Middle frontal gyrus (tissue), 1 donor: ENCODE data around the gene C6orf15.

ENCODE experiments used
- DNase-seq: peaks from one replicate; pipeline ENCODE4 v3.0.0-alpha.2; 2015; ENCODE audit warnings: low spot score; ENCODE audit errors: extremely low spot score

The C6orf15 gene

DNA sequence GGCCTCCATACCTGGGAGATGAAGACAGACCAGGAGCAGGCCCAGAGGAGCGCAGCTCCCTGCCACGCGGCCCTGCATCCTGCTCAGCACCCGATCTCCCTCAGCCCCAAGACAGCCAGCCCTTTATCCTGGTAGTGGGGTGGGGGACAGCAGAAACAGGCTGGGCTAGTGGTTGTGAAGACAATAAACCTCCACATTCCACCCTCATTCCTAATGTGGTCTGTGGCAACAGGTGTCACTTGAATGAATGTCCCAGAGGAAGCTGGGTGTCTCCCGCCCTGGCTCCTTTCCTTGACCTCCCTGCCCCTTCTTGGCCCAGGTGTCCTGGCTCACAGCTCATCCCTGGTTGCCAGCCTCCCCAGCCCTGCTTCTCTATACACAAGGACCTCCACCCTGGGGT, at the start of gene C6orf15:
TSS of gene C6orf15 (minus strand) at position 98 of the 400 bp plus-strand sequence. CDS start at position 78, 20 bp downstream.
- DNase-seq = no peak

DNA sequence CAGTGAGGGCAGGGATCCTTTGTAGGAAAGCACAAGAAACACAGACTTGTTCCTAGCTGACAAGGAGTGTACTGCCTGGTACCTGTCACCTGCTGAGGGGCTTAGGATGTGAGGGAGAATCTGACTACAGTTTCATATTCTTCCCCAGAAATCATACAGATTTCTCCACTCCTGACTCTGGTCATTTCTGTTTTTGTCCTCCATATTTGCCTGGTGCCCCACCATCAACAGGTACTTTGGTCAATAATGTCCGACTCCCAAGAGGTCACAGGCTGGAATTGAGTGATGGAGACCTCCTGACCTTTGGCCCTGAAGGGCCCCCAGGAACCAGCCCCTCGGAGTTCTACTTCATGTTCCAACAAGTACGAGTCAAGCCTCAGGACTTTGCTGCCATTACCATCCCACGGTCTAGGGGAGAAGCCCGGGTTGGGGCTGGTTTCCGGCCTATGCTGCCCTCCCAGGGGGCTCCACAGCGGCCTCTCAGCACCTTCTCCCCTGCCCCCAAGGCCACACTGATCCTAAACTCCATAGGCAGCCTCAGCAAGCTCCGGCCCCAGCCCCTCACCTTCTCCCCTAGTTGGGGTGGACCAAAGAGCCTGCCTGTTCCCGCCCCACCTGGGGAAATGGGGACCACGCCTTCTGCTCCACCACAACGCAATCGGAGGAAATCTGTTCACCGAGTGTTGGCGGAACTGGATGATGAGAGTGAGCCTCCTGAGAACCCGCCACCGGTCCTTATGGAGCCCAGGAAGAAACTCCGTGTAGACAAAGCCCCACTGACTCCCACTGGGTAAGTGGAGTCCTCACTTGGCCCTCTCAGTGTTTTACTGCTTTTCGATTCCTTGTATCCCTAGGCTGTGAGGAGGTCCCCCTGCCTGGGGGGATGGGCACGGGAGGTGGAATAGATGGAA, 49.1 kb upstream of the C6orf15 start:
- no peak for DNase-seq

DNA sequence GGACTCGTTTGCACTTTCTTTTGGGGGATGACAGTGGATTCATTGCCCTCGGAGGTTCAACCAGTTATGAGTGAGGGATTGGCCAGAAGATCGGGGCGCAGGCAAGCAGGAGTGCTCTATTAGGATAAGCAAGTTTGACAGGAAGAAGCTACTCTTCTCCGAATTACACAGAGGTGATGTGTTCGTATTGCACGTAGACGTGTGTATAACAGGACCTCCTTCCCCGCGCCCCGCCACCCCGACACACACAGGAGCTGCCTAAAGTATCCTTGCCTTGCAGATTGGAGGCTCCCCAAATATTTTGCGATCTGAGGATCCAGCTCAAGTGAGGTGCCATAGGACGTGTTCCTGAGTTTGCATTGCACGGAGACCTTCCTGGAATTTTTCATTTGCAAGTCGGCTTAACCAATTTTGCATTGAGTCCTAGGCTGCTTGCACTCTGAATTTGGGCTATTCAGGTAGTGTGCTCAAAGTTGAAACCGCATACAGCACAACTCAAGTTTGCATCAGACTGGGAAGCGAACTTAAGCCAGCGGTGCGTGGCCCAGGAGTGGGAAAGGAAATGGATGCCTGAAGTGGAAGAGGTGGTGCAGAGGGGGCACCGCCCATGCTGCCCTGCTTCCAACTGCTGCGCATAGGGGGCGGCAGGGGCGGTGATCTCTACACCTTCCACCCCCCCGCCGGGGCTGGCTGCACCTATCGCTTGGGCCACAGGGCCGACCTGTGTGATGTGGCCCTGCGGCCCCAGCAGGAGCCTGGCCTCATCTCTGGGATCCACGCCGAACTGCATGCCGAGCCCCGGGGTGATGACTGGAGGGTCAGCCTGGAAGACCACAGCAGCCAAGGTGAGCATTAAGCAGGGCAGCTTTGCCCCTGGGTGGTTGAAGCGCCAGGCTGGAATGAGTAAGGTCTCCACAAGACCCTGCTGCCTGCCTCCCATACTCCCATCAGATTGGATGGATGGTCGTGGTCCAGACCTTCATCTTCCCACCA, 46.8 kb upstream of the C6orf15 start:
- no peak for DNase-seq

DNA sequence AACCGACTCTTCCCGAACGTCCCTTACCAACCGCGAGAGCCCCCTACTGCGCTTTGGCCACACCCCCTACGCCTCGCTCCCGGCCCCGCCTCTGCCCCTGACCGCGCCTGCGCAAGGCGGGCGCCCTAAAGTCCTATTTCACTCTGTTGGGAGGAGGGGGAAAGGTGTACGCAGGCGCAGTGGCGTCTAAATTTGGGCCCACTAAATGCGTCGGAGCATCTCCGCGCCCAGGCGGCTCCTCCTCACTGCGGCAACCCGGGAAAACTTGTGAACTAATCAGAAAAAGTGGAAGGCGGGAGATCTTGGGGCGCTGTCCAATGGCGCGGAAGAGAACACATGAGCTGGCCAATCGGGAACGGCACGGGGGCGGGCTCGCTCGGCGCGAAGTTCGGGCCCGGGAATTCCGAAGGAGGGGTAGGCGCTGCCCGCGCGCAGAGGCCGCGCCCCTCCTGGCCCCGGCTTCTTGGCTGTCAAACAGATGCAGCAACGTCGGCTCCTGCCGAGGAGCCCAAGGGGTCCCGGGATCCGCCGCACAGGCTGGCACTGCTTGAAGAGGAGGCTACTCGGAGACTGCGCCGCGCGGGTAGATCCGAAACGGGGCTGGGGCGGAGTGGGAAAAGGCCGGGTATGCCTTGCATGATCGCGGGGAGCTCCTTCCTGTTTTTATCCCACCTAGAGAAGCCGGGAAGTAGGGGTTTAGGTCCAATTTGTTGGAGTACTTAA, 45.9 kb upstream of the C6orf15 start, which contains the start of gene TCF19:
TSS of gene TCF19 (plus strand) at position 450 of the 723 bp plus-strand sequence. CDS start 881 bp downstream, outside the sequence.
- DNase-seq = peak; percentile 95

DNA sequence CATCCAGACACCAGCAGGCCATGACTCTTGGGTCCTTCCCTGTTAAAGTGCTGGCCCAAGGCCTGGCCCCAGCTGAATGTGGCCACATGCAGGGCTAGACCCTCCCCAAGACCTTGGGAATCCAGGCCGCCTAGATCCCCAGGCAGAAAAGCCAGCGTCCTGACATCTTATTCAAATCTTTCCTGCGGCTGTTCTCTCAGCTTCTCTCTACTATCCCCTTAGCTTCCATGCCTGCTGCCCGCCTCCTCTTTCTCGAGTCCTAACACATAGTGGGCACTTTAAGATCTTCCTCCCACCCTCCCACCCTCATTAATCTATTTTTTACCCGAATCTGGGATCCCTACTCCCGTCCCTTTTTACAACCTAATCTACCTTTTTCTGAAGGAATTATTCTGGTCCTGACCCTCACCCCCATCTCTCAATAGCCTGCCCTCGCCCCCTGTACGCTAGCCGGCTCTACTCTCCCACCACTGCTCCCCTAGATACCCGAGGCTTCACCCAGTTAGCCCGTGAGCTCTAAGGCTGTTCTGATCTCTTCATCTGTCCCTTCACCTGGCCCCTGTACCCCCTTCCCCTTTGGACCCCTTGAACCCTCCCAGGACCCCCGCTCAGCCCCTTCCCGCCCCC, 45.3 kb upstream of the C6orf15 start, which contains the start of gene CCHCR1:
TSS of gene CCHCR1 (minus strand) at position 290 of the 627 bp plus-strand sequence. CDS start at position 88, 202 bp downstream.
- no peak for DNase-seq

DNA sequence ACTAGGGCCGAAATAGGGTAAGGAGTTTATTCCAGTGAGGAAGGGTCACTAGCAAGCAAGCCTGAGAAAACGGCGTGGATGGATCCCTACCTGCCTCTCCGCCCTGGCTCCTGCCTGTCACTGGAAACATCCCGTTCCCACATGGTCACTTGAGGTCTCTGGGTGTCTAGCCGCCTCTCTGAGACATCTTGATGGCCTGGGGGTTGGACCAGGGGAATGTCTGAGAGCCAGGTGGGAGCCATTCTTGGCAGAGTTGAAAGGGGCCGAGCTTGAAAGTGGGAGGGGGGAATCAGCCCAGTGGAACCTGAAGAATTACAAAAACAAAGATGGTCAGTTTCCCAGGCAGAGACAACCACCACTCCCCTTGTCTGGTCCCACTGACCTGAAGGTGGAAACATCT, 44.3 kb upstream of the C6orf15 start:
- no peak for DNase-seq

DNA sequence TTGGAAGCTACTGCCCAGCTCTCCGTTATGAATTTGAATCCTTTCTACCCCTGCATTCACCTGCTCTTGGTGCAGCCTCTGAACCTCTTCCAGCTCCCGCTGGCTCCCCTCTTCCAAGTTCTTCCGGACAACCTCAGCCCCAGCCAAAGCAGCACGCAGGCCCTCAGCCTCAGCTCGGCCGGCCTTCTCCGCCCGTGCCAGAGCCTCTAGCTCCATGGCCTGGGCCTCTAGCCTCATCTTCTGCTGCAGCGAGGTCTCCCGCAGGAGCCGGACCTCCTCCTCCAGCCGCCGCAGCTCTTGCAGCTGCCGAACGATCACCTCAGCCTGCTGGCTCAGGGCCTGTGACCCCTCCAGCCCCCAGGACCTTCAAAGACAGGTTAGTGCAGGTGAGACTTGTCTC, 42.1 kb upstream of the C6orf15 start:
- DNase-seq = no peak

DNA sequence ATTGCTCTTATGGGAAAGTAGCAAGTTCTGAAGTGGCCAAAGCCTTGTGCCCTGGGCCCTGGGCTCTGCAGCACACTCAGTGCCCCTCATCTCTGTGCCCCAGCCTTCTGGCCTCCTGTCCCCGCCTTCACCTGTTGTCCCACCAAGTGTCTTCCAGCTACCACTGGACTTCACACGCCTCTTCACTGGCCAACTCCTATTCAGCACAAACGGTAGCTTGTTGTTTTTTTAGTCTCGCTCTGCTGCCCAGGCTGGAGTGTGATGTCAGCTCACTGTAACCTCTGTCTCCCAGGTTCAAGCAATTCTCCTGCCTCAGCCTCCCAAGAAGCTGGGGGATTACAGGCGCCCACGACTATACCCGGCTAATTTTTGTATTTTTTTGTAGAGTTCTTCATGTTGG, 40.4 kb upstream of the C6orf15 start:
- no peak for DNase-seq

DNA sequence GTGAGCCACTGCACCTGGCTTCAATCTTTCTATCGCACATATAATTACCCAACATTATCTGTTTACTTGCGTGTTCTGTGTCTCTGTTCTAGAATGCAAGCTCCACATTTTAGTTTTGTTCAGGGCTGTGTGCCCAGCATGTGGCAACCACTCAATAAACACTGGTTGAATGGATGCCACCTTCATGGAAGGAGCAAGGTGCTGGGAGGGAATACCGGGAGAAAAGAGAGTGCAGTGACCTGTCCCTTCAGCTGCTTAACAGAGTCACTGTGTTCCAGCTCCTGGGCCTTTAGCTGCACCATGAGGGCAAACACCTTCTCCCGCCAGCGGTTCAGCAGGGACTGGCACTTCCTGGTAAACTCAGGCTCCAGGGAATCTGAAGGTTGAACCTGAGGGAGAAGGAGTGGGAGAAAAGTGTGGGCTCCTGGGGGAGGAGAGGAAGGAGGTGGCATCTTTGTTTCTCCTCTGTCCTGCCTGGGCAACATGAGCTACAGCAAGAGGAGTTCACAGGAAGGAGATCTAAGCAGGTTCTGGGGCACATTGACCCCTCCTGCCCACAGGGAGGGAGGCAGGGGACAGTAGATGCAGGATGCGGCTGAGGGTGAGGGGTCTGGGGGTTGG, 37.6 kb upstream of the C6orf15 start:
- no peak for DNase-seq

DNA sequence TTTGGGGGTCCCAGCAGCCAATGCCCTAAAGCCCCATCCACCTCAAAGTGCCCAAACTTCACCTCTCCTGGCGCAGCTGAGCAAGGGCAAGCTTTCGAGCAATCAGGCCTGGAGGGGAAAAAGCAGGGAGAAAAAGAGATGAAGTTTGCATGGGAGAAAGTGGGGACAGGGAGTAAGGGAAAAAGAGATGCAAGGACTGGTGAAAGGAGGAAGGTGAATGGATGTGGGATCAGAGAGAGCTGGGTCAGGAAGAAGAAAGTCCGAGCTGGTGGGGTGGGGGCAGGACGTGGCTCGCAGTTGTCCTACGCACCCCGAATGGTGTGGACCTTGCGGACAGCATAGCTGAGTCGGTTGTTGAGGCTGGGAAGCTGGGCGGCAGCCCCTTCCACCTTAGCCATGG, 33.0 kb upstream of the C6orf15 start:
- no peak for DNase-seq

DNA sequence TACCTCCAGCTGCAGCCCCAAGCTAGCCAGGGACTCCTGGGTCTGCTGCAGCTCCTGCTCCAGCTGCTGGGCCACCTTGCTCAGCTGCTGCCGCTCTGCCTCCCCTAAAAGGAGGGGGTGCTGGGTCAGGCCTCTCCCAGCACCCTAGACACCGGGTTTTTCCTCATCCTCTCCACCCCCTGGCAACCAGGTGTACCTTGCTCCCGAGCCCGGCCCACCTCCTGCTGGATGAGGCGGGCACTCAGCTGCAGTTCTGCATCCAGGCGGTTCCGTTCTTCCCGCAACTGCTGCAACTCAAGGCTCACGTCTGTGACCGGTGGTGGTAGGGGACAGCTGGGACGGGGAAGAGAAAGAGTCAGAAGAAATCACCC, 32.6 kb upstream of the C6orf15 start:
- no peak for DNase-seq

DNA sequence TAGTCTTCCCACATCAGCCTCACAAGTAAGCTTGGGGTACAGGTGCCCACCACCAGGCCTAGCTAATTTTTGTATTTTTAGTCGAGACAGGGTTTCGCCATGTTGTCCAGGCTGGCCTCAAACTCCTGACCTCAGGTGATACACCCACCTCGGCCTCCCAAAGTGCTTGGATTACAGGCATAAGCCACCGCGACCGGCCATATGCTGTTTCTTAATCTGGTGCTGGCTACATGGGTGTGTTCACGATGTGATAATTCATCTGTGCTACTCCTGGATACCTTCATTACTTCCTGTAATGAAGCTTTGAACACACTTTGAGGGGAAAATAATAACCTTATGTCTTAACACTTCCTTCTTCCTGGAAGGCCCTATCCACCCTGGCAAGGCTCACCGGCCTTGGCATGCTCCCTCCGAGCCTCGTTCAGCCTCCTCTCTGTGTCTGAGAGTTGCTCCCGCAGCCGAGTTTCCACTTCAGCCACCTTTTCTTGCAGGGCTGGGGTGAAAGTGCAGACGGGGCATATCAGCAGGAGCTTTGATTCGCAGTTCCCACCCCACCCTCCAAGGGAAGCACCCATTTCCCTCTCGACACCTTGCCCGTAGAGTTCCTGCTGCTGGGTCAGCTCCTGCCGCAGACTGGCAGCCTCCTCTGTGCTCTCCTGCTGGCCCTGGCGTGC, 32.1 kb upstream of the C6orf15 start:
- no peak for DNase-seq

DNA sequence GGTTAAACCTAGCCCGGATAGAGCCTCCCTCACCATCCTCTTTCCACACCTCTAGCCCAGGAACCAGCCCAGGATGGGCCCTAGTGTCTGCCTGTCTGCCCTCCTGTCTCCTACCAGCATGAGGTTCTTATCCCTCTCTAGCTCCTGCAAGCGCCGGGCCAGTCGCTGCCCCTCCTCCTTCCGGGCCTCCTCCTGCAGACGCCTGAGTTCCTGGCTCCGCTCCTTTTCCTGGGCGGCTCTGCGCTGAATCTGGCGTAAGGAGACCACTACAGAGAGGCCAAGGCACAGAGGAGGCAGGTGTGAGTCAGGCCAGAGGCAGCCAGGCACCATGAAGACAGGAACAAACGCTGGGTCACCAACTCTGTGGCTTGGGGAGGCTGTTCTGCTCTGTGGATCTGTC, 30.8 kb upstream of the C6orf15 start:
- DNase-seq = no peak

DNA sequence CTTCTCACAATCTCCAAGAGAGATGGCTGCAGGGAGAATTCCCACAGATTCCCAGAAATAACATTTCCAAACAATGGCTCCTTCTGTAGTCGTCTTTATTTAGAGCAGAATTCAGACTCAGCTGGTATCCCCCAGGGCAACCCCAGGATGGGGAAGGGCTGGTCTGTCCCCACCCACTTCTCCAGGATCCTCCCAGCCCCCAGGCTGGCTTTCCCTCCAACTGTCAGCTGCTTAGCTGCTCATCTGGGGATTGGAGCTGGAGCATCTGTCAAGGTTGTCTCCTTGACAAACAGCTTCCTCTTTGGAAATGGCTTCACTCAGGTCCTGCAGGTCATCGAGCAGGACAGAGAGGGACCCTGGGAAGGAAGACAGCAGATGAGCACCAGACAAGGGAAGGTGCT, 30.0 kb upstream of the C6orf15 start:
- DNase-seq = no peak

DNA sequence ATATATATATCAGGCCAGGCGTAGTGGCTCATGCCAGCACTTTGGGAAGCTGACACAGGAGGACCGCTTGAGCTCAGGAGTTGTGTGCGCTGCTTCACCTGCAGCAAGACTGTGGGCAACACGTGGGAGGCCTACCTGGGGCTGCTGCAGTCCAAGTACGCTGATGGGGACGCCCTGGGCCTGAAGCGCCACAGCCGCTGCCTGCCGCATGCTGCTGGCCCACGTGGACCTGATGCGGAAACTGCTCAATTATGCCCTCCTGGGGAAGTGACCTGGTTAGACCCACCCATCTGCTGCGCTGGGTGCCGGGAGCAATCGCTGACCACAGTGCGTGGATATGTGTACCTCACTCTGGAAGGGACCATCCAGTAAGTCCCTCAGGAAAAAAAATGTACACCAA, 28.3 kb upstream of the C6orf15 start:
- DNase-seq = no peak

DNA sequence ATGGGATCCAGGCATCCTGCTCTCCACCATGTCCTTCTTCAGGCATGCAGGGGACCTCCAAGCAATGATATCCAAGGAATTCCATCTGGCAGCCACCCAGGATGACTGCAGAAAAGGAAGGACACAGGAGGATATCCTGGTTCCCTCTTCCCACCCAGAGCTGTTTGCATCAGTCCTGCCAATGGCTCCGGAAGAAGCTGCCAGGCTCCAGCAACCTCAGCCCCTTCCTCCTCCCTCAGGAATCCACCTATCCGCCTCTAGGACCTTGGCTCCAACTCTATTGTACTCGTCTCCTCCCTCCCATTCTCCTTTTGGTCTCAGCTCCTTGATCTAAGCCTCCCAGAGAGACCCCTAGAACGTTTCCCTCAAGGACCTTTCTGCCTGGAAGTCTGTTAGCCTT, 27.2 kb upstream of the C6orf15 start:
- no peak for DNase-seq

DNA sequence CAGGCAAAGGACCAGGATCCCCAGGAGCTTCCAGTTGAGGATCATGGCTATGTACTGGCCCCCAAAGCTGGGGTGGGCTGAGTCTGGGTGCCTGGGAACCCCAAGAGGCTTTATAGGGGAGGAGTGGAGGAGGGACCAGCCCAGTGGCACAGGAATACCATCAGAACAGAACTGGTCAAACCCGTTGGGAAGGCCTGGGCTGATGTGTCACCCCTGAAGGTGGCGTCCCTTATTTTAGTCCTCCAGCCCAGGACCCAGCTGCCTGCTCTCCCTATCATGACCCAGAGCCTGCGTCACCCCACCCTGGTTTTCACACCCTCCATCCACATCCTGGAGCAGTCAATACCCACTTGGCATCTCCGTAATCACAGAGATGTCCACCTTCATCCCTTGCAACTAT, 26.6 kb upstream of the C6orf15 start, which contains the start of gene PSORS1C2:
TSS of gene PSORS1C2 (minus strand) at position 85 of the 400 bp plus-strand sequence. CDS start at position 45, 40 bp downstream.
- DNase-seq = no peak

DNA sequence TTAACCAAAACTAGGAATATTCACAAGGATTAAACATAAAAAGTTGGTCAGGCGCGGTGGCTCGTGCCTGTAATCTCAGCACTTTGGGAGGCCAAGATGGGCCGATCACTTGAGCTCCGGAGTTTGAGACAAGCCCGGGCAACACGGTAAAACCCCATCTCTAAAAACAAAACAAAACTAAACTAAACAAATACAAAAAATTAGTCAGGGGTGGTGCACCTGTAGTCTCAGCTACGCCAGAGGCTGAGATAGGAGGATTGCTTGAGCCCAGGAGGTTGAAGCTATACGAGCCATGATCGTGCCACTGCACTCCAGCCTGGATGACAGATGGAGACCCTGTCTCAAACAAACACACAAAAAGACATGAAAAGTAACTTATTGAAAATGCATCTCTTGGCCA, 23.3 kb upstream of the C6orf15 start:
- DNase-seq = no peak

DNA sequence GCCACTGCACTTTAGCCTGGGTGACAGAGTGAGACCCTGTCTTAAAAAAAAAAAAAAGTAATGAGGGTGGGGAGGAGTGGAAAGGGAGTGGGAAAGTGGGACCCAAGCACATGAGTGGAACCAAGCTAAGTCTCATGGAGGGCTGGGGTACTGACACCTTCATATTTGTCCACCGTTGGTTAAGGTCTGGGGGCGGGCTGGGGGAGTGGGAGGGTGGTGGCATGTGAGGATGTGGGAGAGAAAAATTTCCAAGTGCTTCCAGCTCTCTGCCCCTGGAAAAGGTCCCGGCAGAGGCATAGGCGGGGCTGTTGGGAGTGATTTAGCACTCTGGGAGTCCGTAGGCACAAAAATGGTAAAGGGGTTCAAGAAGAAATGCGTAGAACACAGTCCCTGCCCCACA, 20.4 kb upstream of the C6orf15 start:
- DNase-seq = no peak

DNA sequence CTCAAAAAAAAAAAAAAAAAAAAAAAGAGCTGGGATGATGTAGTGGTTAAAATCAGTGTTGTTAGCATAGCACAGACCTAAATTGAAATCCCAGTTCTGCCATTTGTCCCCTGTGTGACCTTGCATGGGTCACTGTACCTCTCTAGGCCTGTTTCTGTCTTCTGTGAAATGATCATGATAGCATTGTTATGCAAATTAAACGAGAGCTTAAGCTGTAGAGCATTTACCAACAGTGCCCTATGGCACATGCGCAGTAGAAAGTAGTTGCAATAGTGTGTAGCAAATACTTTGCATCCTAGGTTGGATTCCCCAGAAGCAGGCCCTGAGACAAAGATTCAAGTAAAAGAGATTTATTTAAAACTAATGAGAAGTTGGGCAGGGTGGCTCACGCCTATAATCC, 19.2 kb upstream of the C6orf15 start:
- no peak for DNase-seq
